ENCODE results near the gene ATP11C. TPM values are rescaled to one million over a fixed set of nuclear protein-coding genes. Genes with fewer than 3 reads are reported as not detected.
"Not testable (repeated sequence)": the region's sequence is repeated elsewhere in the genome, so short reads cannot be mapped to it uniquely, and the experiment has no call there.

ATP11C gene
- total RNA-seq, 6 experiments from 2014 or later = 25.1 to 38.6 (median 35.7) TPM

- Mint-ChIP-seq H3K36me3 (ENCODE audit: low read depth) (no peaks in the 10 kb centered on the region), H3K27me3 (ENCODE audit: insufficient read depth) (peaks cover 9% of the 10 kb centered on the region), H3K9me3 (no peaks in the 10 kb centered on the region), H3K4me1 (ENCODE audit: low read depth) (peaks cover 8% of the 10 kb centered on the region; the same call in 1 of the 2 replicates), H3K27ac (no peak overlapping the region), H3K4me3 (no peak overlapping the region)
- no peak for DNase-seq
- TF ChIP-seq CTCF (IDR thresholded peaks at IDR 0.05) = no peak
Observed at GRCh38 chrX:139969286-139969685, 36.4 kb upstream of the ATP11C start.

- no peak overlapping the region for H3K27ac Mint-ChIP-seq
- no peak for TF ChIP-seq CTCF (IDR thresholded peaks at IDR 0.05)
- H3K27me3 Mint-ChIP-seq (ENCODE audit: insufficient read depth) = peaks cover 6% of the 10 kb centered on the region
- H3K4me1 Mint-ChIP-seq (ENCODE audit: low read depth) = peaks cover 8% of the 10 kb centered on the region; the same call in 1 of the 2 replicates
- H3K9me3 Mint-ChIP-seq = no peaks in the 10 kb centered on the region
- H3K4me3 Mint-ChIP-seq = no peak overlapping the region
- H3K36me3 Mint-ChIP-seq (ENCODE audit: low read depth) = no peaks in the 10 kb centered on the region
- DNase-seq = no peak
Observed at GRCh38 chrX:139967750-139968149, 34.9 kb upstream of the ATP11C start.

DNA sequence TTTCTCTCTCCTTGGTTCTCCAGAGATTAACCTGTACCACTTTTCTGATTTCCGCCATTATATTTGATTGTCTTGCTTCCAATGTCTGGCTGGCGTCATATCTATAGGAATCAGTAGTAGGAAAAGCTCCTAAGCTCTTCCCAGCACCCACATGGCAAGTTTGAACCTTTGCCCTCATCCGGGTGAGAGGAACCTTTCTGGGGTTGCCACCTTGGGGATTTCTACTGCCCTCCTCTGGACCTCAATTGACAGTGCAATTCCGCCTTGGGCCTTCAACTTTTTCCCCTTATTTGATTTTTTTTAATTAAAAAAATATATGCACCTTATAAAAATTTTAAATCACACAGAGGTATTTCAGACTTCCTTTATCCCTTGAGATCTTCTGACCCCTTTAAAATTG, 34.4 kb upstream of the ATP11C start:
- Mint-ChIP-seq H3K36me3 (ENCODE audit: low read depth) (no peaks in the 10 kb centered on the region), H3K27me3 (ENCODE audit: insufficient read depth) (peaks cover 6% of the 10 kb centered on the region), H3K4me3 (no peak overlapping the region), H3K9me3 (no peaks in the 10 kb centered on the region), H3K27ac (no peak overlapping the region), H3K4me1 (ENCODE audit: low read depth) (peaks cover 8% of the 10 kb centered on the region; the same call in 1 of the 2 replicates)
- DNase-seq = no peak
- TF ChIP-seq CTCF (IDR thresholded peaks at IDR 0.05) = peak; percentile 71

GRCh38 chrX:139966159-139966558, 33.3 kb upstream of the ATP11C start:
- H3K36me3 Mint-ChIP-seq (ENCODE audit: low read depth); H3K27me3 Mint-ChIP-seq (ENCODE audit: insufficient read depth); H3K9me3 Mint-ChIP-seq; H3K4me3 Mint-ChIP-seq; H3K27ac Mint-ChIP-seq; H3K4me1 Mint-ChIP-seq (ENCODE audit: low read depth); DNase-seq: not testable (repeated sequence)
- peak; percentile 62 for TF ChIP-seq CTCF (IDR thresholded peaks at IDR 0.05)

GRCh38 chrX:139965421-139965820, 32.6 kb upstream of the ATP11C start, which contains the start of gene CXorf66:
CXorf66 (minus strand) TSS chrX:139965521; CDS start chrX:139965496, 25 bp downstream.
- H3K27me3 Mint-ChIP-seq (ENCODE audit: insufficient read depth) = peaks cover 5% of the 10 kb centered on the region; the same call in 1 of the 2 replicates
- TF ChIP-seq CTCF (IDR thresholded peaks at IDR 0.05) = no peak
- H3K4me3 Mint-ChIP-seq = no peak within 1 kb of the TSS
- H3K9me3 Mint-ChIP-seq = no peaks in the 10 kb centered on the region
- DNase-seq = no peak
- H3K36me3 Mint-ChIP-seq (ENCODE audit: low read depth) = no peaks in the 10 kb centered on the region
- H3K27ac Mint-ChIP-seq = no peak within 1 kb of the TSS
- H3K4me1 Mint-ChIP-seq (ENCODE audit: low read depth) = no peaks in the 10 kb centered on the region

- not testable (repeated sequence) for H3K27ac Mint-ChIP-seq; H3K9me3 Mint-ChIP-seq; H3K36me3 Mint-ChIP-seq (ENCODE audit: low read depth); H3K4me3 Mint-ChIP-seq; H3K4me1 Mint-ChIP-seq (ENCODE audit: low read depth); H3K27me3 Mint-ChIP-seq (ENCODE audit: insufficient read depth); DNase-seq
Observed at GRCh38 chrX:139961091-139961490, 28.2 kb upstream of the ATP11C start.
